Peyer's patch (tissue), 4 donors: ENCODE results near the gene GPR119. TPM values are rescaled to one million over a fixed set of nuclear protein-coding genes. Genes with fewer than 3 reads are reported as not detected.
A peak's percentile ranks its signal among the peaks of the same experiment; 100 is the strongest.
"Not testable (repeated sequence)": the region's sequence is repeated elsewhere in the genome, so short reads cannot be mapped to it uniquely, and the experiment has no call there.

Experiments used
- DNase-seq, 3 donors: peaks; one replicate each; pipeline ENCODE4 v3.0.0-alpha.2; 2017 to 2019
- H3K27ac ChIP-seq, 4 donors: fragments of 200-600 bp; sonication (generic); one replicate each; pipeline ENCODE4 v1.5.1; 2016 to 2019
- H3K27me3 ChIP-seq, 2 donors: fragments of 200-600 bp; sonication (generic); one replicate each; pipeline ENCODE4 v1.5.1; 2019
- H3K36me3 ChIP-seq, 3 donors: fragments of 200-600 bp; sonication (generic); one replicate each; pipeline ENCODE4 v1.5.1; 2016 to 2019
- H3K4me1 ChIP-seq, 4 donors: fragments of 200-600 bp; sonication (generic); one replicate each; pipeline ENCODE4 v1.5.1; 2016 to 2019
- H3K4me3 ChIP-seq, 4 donors: fragments of 200-600 bp; sonication (generic); 1 replicate in 3 of 4; 2 replicates in 1 of 4; pipeline ENCODE4 v1.5.1; 2016 to 2019; ENCODE audit warnings: mild to moderate bottlenecking in 1 of 4
- H3K9me3 ChIP-seq, 4 donors: fragments of 200-600 bp; sonication (generic); one replicate each; pipeline ENCODE4 v1.5.1; 2016 to 2019; ENCODE audit warnings: mild to moderate bottlenecking in 1 of 4
- POLR2A ChIP-seq, 2 donors: fragments of 450-650 bp; IDR thresholded peaks; one replicate each; pipeline ENCODE4 v1.5.1; 2017; ENCODE audit warnings: antibody characterized with exemption in 2 of 2, mild to moderate bottlenecking in 2 of 2, moderate library complexity in 2 of 2
- total RNA-seq, 4 donors: library from RNA; depleted of rRNA; stranded (reverse); fragments of >200 nt; gene quantifications; one replicate each; pipeline ENCODE4 v1.1.0, GENCODE V29; 2016
- TF ChIP-seq, protein P1 (sequence below), 6 experiments: fragments of 450-650 bp in 4 of 6; fragments of 200-600 bp in 2 of 6; sonication (generic) in 1 of 6; IDR thresholded peaks; one replicate each; pipeline ENCODE4 v1.5.1; 2017 to 2019; ENCODE audit warnings: antibody characterized with exemption in 6 of 6, mild to moderate bottlenecking in 3 of 6, moderate library complexity in 1 of 6

GPR119 gene
- total RNA-seq, 4 donors from 2014 or later, result not detected

DNA sequence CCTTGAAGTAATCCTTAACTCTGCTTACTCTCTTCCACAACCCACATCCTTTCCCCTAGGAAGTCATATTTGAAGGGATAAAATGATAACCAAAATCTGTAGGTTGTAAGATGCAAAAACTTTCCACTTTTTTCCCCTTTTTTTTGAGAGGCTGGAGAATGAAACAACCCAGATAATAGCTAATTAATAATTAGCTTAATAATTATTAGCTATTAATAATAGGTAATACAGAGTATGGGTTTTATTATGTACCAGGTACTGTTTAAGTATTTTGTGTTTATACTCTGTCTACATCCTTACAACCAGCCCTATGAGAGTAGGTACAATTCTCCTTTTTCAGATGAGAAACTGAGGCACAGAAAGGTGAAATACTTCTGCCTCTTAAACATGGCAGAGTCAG lies 9.4 kb downstream of the GPR119 start:
- TF ChIP-seq, protein P1, sequence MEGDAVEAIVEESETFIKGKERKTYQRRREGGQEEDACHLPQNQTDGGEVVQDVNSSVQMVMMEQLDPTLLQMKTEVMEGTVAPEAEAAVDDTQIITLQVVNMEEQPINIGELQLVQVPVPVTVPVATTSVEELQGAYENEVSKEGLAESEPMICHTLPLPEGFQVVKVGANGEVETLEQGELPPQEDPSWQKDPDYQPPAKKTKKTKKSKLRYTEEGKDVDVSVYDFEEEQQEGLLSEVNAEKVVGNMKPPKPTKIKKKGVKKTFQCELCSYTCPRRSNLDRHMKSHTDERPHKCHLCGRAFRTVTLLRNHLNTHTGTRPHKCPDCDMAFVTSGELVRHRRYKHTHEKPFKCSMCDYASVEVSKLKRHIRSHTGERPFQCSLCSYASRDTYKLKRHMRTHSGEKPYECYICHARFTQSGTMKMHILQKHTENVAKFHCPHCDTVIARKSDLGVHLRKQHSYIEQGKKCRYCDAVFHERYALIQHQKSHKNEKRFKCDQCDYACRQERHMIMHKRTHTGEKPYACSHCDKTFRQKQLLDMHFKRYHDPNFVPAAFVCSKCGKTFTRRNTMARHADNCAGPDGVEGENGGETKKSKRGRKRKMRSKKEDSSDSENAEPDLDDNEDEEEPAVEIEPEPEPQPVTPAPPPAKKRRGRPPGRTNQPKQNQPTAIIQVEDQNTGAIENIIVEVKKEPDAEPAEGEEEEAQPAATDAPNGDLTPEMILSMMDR (IDR thresholded peaks at IDR 0.05), result no peak
- TF ChIP-seq POLR2A (IDR thresholded peaks at IDR 0.05), result no peak
- DNase-seq, result no peak
- no peaks in the 10 kb centered on the region for H3K36me3 ChIP-seq

DNA sequence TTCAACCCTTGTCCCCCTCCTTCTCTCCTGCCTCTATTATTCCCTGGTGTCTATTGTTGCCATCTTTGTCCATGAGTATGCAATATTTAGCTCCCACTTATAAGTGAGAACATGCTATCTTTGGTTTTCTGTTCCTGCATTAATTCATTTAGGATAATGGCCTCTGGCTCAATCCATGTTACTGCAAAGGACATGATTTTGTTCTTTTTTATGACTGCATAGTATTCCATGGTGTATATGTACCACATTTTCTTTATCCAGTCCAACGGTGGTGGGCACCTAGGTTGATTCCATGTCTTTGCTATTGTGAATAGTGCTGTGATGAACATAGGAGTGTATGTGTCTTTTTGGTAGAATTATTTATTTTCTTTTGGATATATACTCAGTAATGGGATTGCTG lies 33.4 kb downstream of the GPR119 start:
- not testable (repeated sequence) for H3K4me3 ChIP-seq, H3K9me3 ChIP-seq, H3K4me1 ChIP-seq, H3K27ac ChIP-seq, H3K36me3 ChIP-seq, DNase-seq, H3K27me3 ChIP-seq

More for the DNA sequence above, 9.4 kb downstream of the GPR119 start:
- Histone ChIP-seq H3K4me1 (no peaks in the 10 kb centered on the region), H3K4me3 (no peak overlapping the region), H3K27ac (no peak overlapping the region), H3K9me3 (no peaks in the 10 kb centered on the region), H3K27me3 (no peaks in the 10 kb centered on the region)

DNA sequence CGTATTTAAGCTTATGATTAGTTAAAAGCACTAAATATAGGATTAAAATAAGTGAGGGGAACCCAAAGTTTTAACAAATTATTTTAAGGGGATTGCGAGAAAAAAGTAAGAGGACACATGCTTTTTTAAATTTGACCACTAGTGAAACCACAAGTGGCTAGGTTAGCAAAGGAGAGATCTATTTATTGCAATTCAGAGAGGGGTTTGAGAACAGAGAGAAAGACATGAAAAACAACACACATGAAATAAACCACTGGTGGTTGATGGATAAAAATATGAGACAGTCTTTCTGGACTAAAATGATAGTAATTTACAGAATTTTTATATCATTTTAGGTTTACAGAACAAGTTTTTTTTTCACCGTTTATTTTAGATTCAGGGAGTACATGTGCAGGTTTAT lies 33.9 kb downstream of the GPR119 start:
- no peak for DNase-seq
- Histone ChIP-seq H3K4me1 (no peaks in the 10 kb centered on the region), H3K27ac (no peak overlapping the region), H3K9me3 (no peaks in the 10 kb centered on the region), H3K4me3 (no peak overlapping the region), H3K27me3 (no peaks in the 10 kb centered on the region), H3K36me3 (no peaks in the 10 kb centered on the region)
- TF ChIP-seq, protein P1 (IDR thresholded peaks at IDR 0.05), result no peak
- no peak for TF ChIP-seq POLR2A (IDR thresholded peaks at IDR 0.05)

DNA sequence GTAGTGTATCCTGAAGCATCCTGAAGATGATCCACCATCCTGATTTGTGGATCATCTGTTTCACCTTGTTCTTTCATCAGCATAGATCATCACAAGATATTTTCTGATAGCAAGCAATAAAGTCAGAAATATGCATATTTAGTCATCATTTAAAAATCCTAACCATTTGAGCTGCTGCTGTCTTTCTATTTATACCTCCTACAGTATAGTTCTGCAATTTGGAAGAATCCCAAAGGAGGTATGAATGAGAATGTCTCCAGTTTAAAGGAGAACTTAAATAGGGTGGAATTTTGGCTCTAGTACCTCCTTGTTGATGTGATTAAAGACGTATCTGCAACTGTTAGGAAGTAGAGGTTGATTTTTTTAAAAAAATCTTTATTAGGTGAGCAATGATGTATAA lies 38.2 kb downstream of the GPR119 start:
- no peak overlapping the region for H3K27ac ChIP-seq
- H3K27me3 ChIP-seq, result no peaks in the 10 kb centered on the region
- H3K9me3 ChIP-seq, result no peaks in the 10 kb centered on the region
- no peaks in the 10 kb centered on the region for H3K4me1 ChIP-seq
- H3K4me3 ChIP-seq, result no peak overlapping the region
- no peak for DNase-seq
- H3K36me3 ChIP-seq, result no peaks in the 10 kb centered on the region
- TF ChIP-seq POLR2A (IDR thresholded peaks at IDR 0.05), result no peak

DNA sequence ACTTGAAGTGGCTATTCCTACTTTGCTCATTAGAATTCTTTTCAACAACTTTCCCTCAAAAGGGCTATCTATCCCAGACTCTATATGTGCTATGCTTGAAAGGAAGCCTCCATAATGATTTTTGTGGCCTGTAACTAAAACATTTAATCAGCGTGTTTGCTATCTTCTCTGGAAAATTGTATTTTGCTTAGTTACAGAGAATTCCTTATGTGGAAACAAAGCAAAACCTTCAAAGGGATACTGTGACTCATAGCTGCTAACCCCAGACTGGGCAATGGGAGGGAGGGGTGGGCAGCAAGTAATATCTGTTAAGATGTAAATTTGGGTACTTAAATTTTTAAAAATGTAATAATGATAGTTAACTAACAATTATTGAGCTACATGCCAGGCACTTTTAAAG lies 42.1 kb downstream of the GPR119 start:
- H3K4me3 ChIP-seq, result no peak overlapping the region
- H3K9me3 ChIP-seq, result no peaks in the 10 kb centered on the region
- H3K27me3 ChIP-seq, result no peaks in the 10 kb centered on the region
- no peaks in the 10 kb centered on the region for H3K4me1 ChIP-seq
- no peak overlapping the region for H3K27ac ChIP-seq
- no peak for DNase-seq
- no peaks in the 10 kb centered on the region for H3K36me3 ChIP-seq
- no peak for TF ChIP-seq POLR2A (IDR thresholded peaks at IDR 0.05)
- TF ChIP-seq, protein P1 (IDR thresholded peaks at IDR 0.05), result no peak

DNA sequence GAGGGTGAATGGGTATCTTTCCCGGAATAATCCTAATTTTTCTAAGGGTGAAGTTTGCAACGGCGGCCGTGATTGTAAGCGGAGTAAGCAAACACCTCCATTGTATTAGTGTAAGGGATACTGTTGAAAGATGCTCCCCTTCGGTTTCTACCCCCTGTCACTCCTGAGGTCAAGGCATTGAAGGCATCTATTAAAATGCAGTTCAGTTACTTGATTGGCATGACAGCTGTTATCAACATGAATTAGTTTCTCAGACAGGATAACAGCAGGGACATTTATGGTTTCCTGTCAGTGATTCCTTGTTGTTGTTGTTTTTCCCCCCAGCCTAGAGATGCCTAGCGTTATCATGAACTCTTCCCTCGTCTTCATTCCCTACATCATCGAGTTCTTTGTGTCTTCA lies 45.2 kb downstream of the GPR119 start:
- peak overlapping the region; percentile 58 to 80 (median 64) for H3K4me3 ChIP-seq
- peak overlapping the region in 2 of 4 donors; percentile 17 to 39 for H3K27ac ChIP-seq
- no peaks in the 10 kb centered on the region for H3K9me3 ChIP-seq
- H3K4me1 ChIP-seq, result no peaks in the 10 kb centered on the region
- no peaks in the 10 kb centered on the region for H3K36me3 ChIP-seq
- no peak for DNase-seq
- no peaks in the 10 kb centered on the region for H3K27me3 ChIP-seq
- TF ChIP-seq, protein P1 (IDR thresholded peaks at IDR 0.05), result no peak
- no peak for TF ChIP-seq POLR2A (IDR thresholded peaks at IDR 0.05)
